RPMI7951 (cell line): ENCODE data around the gene LSP1. TPM values are rescaled to one million over a fixed set of nuclear protein-coding genes. Genes with fewer than 3 reads are reported as not detected.

Experiments used
- total RNA-seq: library from RNA; depleted of rRNA; stranded (reverse); fragments of >200 nt; shearing (Covaris generic); gene quantifications from 2 replicates; pipeline ENCODE4 v1.2.3, GENCODE V29; 2014; rRNA removed

The LSP1 gene
- total RNA-seq, 1 experiment from 2014 or later: 3.8 TPM

Other genes starting within 250 kb of the LSP1 start
- not detected in 2 replicates for gene KRTAP5-3, start 244.6 kb upstream of the LSP1 start, total RNA-seq
- not detected in 2 replicates for gene KRTAP5-4, start 230.9 kb upstream of the LSP1 start, total RNA-seq
- gene KRTAP5-5, start 223.3 kb upstream of the LSP1 start, total RNA-seq: not detected in 2 replicates
- gene KRTAP5-6, start 155.9 kb upstream of the LSP1 start, total RNA-seq: not detected in 2 replicates
- gene IFITM10, start 102.5 kb upstream of the LSP1 start, total RNA-seq: 4.3 and 6.6 TPM in 2 replicates
- 383 and 388 TPM in 2 replicates for gene CTSD, start 89.2 kb upstream of the LSP1 start, total RNA-seq
- gene SYT8, start 18.1 kb upstream of the LSP1 start, total RNA-seq: 0.20 TPM in 1 of 2 replicates, not detected in the other
- gene TNNI2, start 14.1 kb upstream of the LSP1 start, total RNA-seq: 0.48 TPM in 1 of 2 replicates, not detected in the other
- gene PRR33, start 38.8 kb downstream of the LSP1 start, total RNA-seq: not detected in 2 replicates
- not detected in 2 replicates for gene TNNT3, start 66.6 kb downstream of the LSP1 start, total RNA-seq
- gene MRPL23, start 94.2 kb downstream of the LSP1 start, total RNA-seq: 123 and 169 TPM in 2 replicates
- 0.72 and 1.9 TPM in 2 replicates for gene H19, start 144.8 kb downstream of the LSP1 start, total RNA-seq